ENCODE measurements around the gene PPM1B.

GRCh38 chr2:44244135-44244871 lies 75.6 kb downstream of the PPM1B start:
- peak; percentile 56 to 77 (median 66) for TF ChIP-seq CTCF (IDR thresholded peaks at IDR 0.05)
- TF ChIP-seq POLR2A (IDR thresholded peaks at IDR 0.05) = no peak

All from heart left ventricle (tissue), 13 donors.